Measurements from ENCODE around the gene COL5A3. TPM values are rescaled to one million over a fixed set of nuclear protein-coding genes. Genes with fewer than 3 reads are reported as not detected.

COL5A3 gene
- total RNA-seq, 2 donors from 2014 or later: 2.0 to 12.7 TPM

- Histone ChIP-seq H3K9me3 (no peaks in the 10 kb centered on the region), H3K27me3 (replicated peaks; ENCODE audit: insufficient read depth) (no peaks in the 10 kb centered on the region), H3K4me3 (no peak overlapping the region), H3K4me1 (replicated peaks) (no peaks in the 10 kb centered on the region), H3K27ac (no peak overlapping the region), H3K36me3 (no peaks in the 10 kb centered on the region)
- no peak for DNase-seq (ENCODE audit: low spot score)
- WGBS: 61% methylated on average over 6 of the region's 8 CpGs
- intact Hi-C loops (cut with DNase I): no loop called here
- TF ChIP-seq POLR2A (IDR thresholded peaks at IDR 0.05): no peak
- no peak for TF ChIP-seq POLR2AphosphoS5 (IDR thresholded peaks at IDR 0.05)
- no peak for TF ChIP-seq CTCF (IDR thresholded peaks at IDR 0.05)
Observed at GRCh38 chr19:9968820-9969687, 41.2 kb downstream of the COL5A3 start.

GRCh38 chr19:9967326-9967725 is 43.0 kb downstream of the COL5A3 start:
- intact Hi-C loops (cut with DNase I): no loop called here
- Histone ChIP-seq H3K4me3 (no peak overlapping the region), H3K9me3 (no peaks in the 10 kb centered on the region), H3K36me3 (no peaks in the 10 kb centered on the region), H3K4me1 (replicated peaks) (no peaks in the 10 kb centered on the region), H3K27me3 (replicated peaks; ENCODE audit: insufficient read depth) (no peaks in the 10 kb centered on the region), H3K27ac (no peak overlapping the region)
- TF ChIP-seq CTCF (IDR thresholded peaks at IDR 0.05) (no peak), POLR2A (IDR thresholded peaks at IDR 0.05) (no peak), POLR2AphosphoS5 (IDR thresholded peaks at IDR 0.05) (no peak)
- no peak for DNase-seq (ENCODE audit: low spot score)
- WGBS: 38% methylated on average over 4 of the region's 4 CpGs

GRCh38 chr19:9966448-9966847 is 43.9 kb downstream of the COL5A3 start:
- H3K27ac ChIP-seq: no peak overlapping the region
- WGBS: 18% methylated on average over 23 of the region's 29 CpGs
- H3K27me3 ChIP-seq (replicated peaks; ENCODE audit: insufficient read depth): no peaks in the 10 kb centered on the region
- intact Hi-C loops (cut with DNase I): no loop called here
- no peaks in the 10 kb centered on the region for H3K36me3 ChIP-seq
- H3K4me3 ChIP-seq: no peak overlapping the region
- no peaks in the 10 kb centered on the region for H3K4me1 ChIP-seq (replicated peaks)
- TF ChIP-seq CTCF (IDR thresholded peaks at IDR 0.05): no peak
- DNase-seq (ENCODE audit: low spot score): no peak
- H3K9me3 ChIP-seq: no peaks in the 10 kb centered on the region

GRCh38 chr19:9966024-9966423 is 44.3 kb downstream of the COL5A3 start:
- H3K9me3 ChIP-seq: no peaks in the 10 kb centered on the region
- no peaks in the 10 kb centered on the region for H3K4me1 ChIP-seq (replicated peaks)
- no peaks in the 10 kb centered on the region for H3K36me3 ChIP-seq
- H3K27ac ChIP-seq: no peak overlapping the region
- intact Hi-C loops (cut with DNase I): no loop called here
- H3K4me3 ChIP-seq: no peak overlapping the region
- H3K27me3 ChIP-seq (replicated peaks; ENCODE audit: insufficient read depth): no peaks in the 10 kb centered on the region
- no peak for TF ChIP-seq POLR2A (IDR thresholded peaks at IDR 0.05)
- no peak for TF ChIP-seq CTCF (IDR thresholded peaks at IDR 0.05)
- TF ChIP-seq POLR2AphosphoS5 (IDR thresholded peaks at IDR 0.05): no peak
- DNase-seq (ENCODE audit: low spot score): no peak
- 48% methylated on average over 11 of the region's 14 CpGs for whole genome bisulfite sequencing

All from prostate gland (tissue), 2 donors.